Measurements from ENCODE around the gene RAC3.

Gene RAC3

DNA sequence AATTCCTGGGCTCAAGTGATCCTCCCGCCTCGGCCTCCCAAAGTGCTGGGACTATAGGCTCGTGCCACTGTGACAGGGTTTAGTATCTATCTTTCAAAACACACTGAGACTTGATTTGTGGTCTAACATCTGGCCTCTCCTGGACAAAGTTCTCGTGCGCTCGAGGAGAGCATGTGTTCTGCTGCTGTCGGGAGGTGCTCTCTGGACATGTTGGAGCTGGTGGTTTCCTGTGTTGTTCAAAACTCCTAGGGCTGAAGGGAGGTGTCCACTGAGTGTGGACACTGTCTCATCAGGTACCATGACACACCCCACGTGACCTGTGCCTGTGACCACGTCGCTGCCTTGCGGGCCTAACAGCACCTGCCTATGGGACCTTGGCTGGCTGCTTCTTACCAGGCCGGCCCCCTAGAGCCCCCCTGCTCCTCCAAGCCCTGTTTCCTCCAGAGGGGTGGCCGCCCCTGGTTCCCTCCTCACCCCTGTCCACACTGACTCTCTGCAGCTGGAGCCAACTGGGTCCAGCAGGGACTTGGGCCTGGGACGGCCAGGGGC is 14.5 kb downstream of the RAC3 start:
- no peak overlapping the region for H2AFZ ChIP-seq (ENCODE audit: low read length)
- H2AK5ac ChIP-seq (ENCODE audit: low read depth, low read length), result no peak overlapping the region
- H3K4me2 ChIP-seq (ENCODE audit: insufficient read depth, low read length, poor library complexity, severe bottlenecking), result no peak overlapping the region
- H3K9ac ChIP-seq (ENCODE audit: low read depth, low read length, poor library complexity), result no peak overlapping the region
- no peak overlapping the region for H2BK12ac ChIP-seq (ENCODE audit: low read length)
- H3K4me1 ChIP-seq (ENCODE audit: control insufficient read depth in 2 of 2, insufficient read depth in 1 of 2, low read depth in 1 of 2, low read length in 2 of 2), result peaks cover 3 to 4% of the 10 kb centered on the region in 2 donors
- H3K27ac ChIP-seq (replicated peaks; ENCODE audit: low read length), result no peak overlapping the region
- H3K9me3 ChIP-seq (replicated peaks in 1 of 2; ENCODE audit: control insufficient read depth in 2 of 2, insufficient read depth in 1 of 2, low read depth in 1 of 2, low read length in 2 of 2), result no peaks in the 10 kb centered on the region
- no peak overlapping the region for H2BK120ac ChIP-seq (ENCODE audit: low read depth, low read length)
- H3K23ac ChIP-seq (ENCODE audit: low read depth, low read length, poor library complexity), result peak overlapping the region; percentile 58
- H3K18ac ChIP-seq (ENCODE audit: low read length), result no peak overlapping the region
- H4K8ac ChIP-seq (ENCODE audit: low read depth, low read length), result no peak overlapping the region
- peaks cover 13% of the 10 kb centered on the region for H3K79me1 ChIP-seq (ENCODE audit: low read depth, low read length)
- WGBS, 2 donors (ENCODE audit: extremely low coverage in 2 of 2, insufficient read length in 2 of 2, insufficient replicate concordance in 1 of 2), result no CpG with 5 or more reads among the region's 14 CpGs
- no peak overlapping the region for H4K91ac ChIP-seq (ENCODE audit: low read depth, low read length, poor library complexity)
- no peaks in the 10 kb centered on the region for H3K27me3 ChIP-seq (ENCODE audit: control insufficient read depth in 3 of 3, insufficient read depth in 3 of 3, low read depth in 1 of 3, low read length in 3 of 3)
- H3K36me3 ChIP-seq (replicated peaks in 1 of 2; ENCODE audit: control insufficient read depth in 2 of 2, insufficient read depth in 2 of 2, low read length in 2 of 2), result peaks cover 26 to 31% of the 10 kb centered on the region in 2 donors
- DNase-seq (ENCODE audit: low spot score), result no peak
- no peak overlapping the region for H3K4ac ChIP-seq (ENCODE audit: low read length)
- H3K14ac ChIP-seq (ENCODE audit: low read length), result no peak overlapping the region
- no peak overlapping the region for H2BK5ac ChIP-seq (ENCODE audit: low read length)
- H2BK15ac ChIP-seq (ENCODE audit: low read length), result no peak overlapping the region
- peak overlapping the region in 1 of 2 donors; percentile 22 for H3K4me3 ChIP-seq (ENCODE audit: low read length in 2 of 2)

DNA sequence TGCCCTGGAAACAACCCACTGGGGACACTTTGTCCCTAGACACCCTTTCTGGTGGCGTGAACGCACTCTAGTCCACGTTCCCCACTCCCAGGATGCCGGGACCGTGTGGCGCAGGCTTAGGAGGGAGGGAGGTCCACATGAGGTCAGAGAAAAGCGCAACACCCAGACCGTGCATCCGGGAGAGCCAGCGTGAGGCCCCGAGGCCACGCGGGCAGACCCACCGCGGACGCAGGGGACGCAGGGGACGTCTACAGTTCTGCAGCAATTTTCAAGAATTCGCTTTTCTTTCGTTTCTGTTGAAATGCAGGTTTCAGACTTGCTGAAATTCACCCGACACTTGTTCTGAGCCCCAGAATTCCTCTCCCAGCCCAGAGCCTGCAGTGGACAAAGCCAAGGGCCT is 15.4 kb downstream of the RAC3 start:
- H3K79me1 ChIP-seq (ENCODE audit: low read depth, low read length), result peaks cover 13% of the 10 kb centered on the region
- H4K8ac ChIP-seq (ENCODE audit: low read depth, low read length), result no peak overlapping the region
- H2BK5ac ChIP-seq (ENCODE audit: low read length), result no peak overlapping the region
- H2AFZ ChIP-seq (ENCODE audit: low read length), result no peak overlapping the region
- H3K18ac ChIP-seq (ENCODE audit: low read length), result no peak overlapping the region
- WGBS, 2 donors (ENCODE audit: extremely low coverage in 2 of 2, insufficient read length in 2 of 2, insufficient replicate concordance in 1 of 2), result no CpG with 5 or more reads among the region's 21 CpGs
- H4K91ac ChIP-seq (ENCODE audit: low read depth, low read length, poor library complexity), result no peak overlapping the region
- H3K27ac ChIP-seq (replicated peaks; ENCODE audit: low read length), result no peak overlapping the region
- no peak overlapping the region for H3K4ac ChIP-seq (ENCODE audit: low read length)
- peaks cover 3 to 4% of the 10 kb centered on the region in 2 donors for H3K4me1 ChIP-seq (ENCODE audit: control insufficient read depth in 2 of 2, insufficient read depth in 1 of 2, low read depth in 1 of 2, low read length in 2 of 2)
- H3K4me2 ChIP-seq (ENCODE audit: insufficient read depth, low read length, poor library complexity, severe bottlenecking), result no peak overlapping the region
- no peak overlapping the region for H3K4me3 ChIP-seq (ENCODE audit: low read length in 2 of 2)
- no peaks in the 10 kb centered on the region for H3K9me3 ChIP-seq (replicated peaks in 1 of 2; ENCODE audit: control insufficient read depth in 2 of 2, insufficient read depth in 1 of 2, low read depth in 1 of 2, low read length in 2 of 2)
- H2BK15ac ChIP-seq (ENCODE audit: low read length), result no peak overlapping the region
- no peak overlapping the region for H3K14ac ChIP-seq (ENCODE audit: low read length)
- H2AK5ac ChIP-seq (ENCODE audit: low read depth, low read length), result no peak overlapping the region
- no peak overlapping the region for H2BK12ac ChIP-seq (ENCODE audit: low read length)
- H3K9ac ChIP-seq (ENCODE audit: low read depth, low read length, poor library complexity), result no peak overlapping the region
- H3K36me3 ChIP-seq (replicated peaks in 1 of 2; ENCODE audit: control insufficient read depth in 2 of 2, insufficient read depth in 2 of 2, low read length in 2 of 2), result peaks cover 26 to 31% of the 10 kb centered on the region in 2 donors
- DNase-seq (ENCODE audit: low spot score), result no peak
- no peak overlapping the region for H2BK120ac ChIP-seq (ENCODE audit: low read depth, low read length)
- H3K23ac ChIP-seq (ENCODE audit: low read depth, low read length, poor library complexity), result no peak overlapping the region
- no peaks in the 10 kb centered on the region for H3K27me3 ChIP-seq (ENCODE audit: control insufficient read depth in 3 of 3, insufficient read depth in 3 of 3, low read depth in 1 of 3, low read length in 3 of 3)

DNA sequence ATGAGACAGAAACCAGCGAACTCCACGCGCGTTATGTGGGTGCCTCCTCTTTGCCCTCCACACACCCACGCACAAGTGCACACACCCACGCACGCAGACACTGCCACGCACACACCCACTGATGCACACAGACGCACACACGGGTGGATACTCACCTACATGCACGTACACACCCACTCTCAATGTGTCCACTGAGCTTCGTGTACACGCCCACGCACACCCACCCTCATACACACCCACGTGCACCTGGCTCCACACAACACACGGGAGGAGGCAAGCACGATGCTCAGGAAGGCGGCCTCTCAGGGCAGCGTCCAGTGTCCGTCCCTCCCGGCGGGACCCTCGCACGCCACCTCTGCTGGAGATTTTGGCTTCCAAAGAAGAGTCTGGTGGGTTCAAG is 15.9 kb downstream of the RAC3 start:
- Histone ChIP-seq H2BK12ac (ENCODE audit: low read length) (no peak overlapping the region), H3K9me3 (replicated peaks in 1 of 2; ENCODE audit: control insufficient read depth in 2 of 2, insufficient read depth in 1 of 2, low read depth in 1 of 2, low read length in 2 of 2) (no peaks in the 10 kb centered on the region)

DNA sequence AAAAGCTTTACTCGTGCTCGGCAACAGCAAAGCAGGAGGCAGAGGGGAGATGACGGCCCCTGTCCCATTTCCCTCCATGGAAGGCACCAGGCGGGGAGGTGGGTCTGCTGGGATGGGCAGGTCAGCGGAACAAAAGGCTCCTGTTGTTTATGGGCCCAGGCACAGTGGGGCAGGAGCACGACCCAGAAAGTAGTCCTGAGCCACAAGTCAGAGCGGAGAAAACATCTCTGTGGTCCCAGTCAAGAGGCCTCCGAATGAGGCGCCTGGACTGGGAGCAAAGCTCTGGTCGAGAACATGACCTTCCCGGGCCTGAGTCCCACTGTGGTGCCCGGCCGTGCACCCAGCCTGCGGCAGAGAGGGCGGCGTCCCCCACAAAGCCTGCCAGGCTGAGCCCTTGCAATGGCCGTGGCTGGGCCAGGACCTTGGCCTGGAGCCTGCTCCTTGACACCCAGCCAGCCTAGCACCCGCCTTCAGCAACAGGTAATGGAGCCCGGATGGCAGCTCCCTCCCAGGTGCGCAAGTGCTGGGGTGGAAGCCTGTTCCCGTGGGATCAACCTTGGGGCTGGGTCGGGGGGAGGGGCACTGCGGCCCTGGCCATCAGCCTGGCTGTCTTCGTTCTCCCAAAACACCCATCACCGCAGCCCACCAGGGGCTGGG is 16.6 kb downstream of the RAC3 start:
- no peak overlapping the region for H4K8ac ChIP-seq (ENCODE audit: low read depth, low read length)
- H3K4me1 ChIP-seq (ENCODE audit: control insufficient read depth in 2 of 2, insufficient read depth in 1 of 2, low read depth in 1 of 2, low read length in 2 of 2), result peaks cover 7% of the 10 kb centered on the region in 2 donors
- no peak overlapping the region for H2AK5ac ChIP-seq (ENCODE audit: low read depth, low read length)
- no peaks in the 10 kb centered on the region for H3K27me3 ChIP-seq (ENCODE audit: control insufficient read depth in 3 of 3, insufficient read depth in 3 of 3, low read depth in 1 of 3, low read length in 3 of 3)
- H3K27ac ChIP-seq (replicated peaks; ENCODE audit: low read length), result no peak overlapping the region
- H3K9me3 ChIP-seq (replicated peaks in 1 of 2; ENCODE audit: control insufficient read depth in 2 of 2, insufficient read depth in 1 of 2, low read depth in 1 of 2, low read length in 2 of 2), result no peaks in the 10 kb centered on the region
- H3K9ac ChIP-seq (ENCODE audit: low read depth, low read length, poor library complexity), result no peak overlapping the region
- H3K4me3 ChIP-seq (ENCODE audit: low read length in 2 of 2), result no peak overlapping the region
- peaks cover 26 to 32% of the 10 kb centered on the region in 2 donors for H3K36me3 ChIP-seq (replicated peaks in 1 of 2; ENCODE audit: control insufficient read depth in 2 of 2, insufficient read depth in 2 of 2, low read length in 2 of 2)
- H3K4ac ChIP-seq (ENCODE audit: low read length), result no peak overlapping the region
- H2BK5ac ChIP-seq (ENCODE audit: low read length), result no peak overlapping the region
- H2BK15ac ChIP-seq (ENCODE audit: low read length), result no peak overlapping the region
- H2BK12ac ChIP-seq (ENCODE audit: low read length), result no peak overlapping the region
- no peak overlapping the region for H2AFZ ChIP-seq (ENCODE audit: low read length)
- H3K23ac ChIP-seq (ENCODE audit: low read depth, low read length, poor library complexity), result no peak overlapping the region
- H3K18ac ChIP-seq (ENCODE audit: low read length), result no peak overlapping the region
- H3K14ac ChIP-seq (ENCODE audit: low read length), result no peak overlapping the region
- DNase-seq (ENCODE audit: low spot score), result no peak
- no peak overlapping the region for H2BK120ac ChIP-seq (ENCODE audit: low read depth, low read length)
- peaks cover 19% of the 10 kb centered on the region for H3K79me1 ChIP-seq (ENCODE audit: low read depth, low read length)
- no peak overlapping the region for H4K91ac ChIP-seq (ENCODE audit: low read depth, low read length, poor library complexity)
- no peak overlapping the region for H3K4me2 ChIP-seq (ENCODE audit: insufficient read depth, low read length, poor library complexity, severe bottlenecking)
- no CpG with 5 or more reads among the region's 25 CpGs for WGBS, 2 donors (ENCODE audit: extremely low coverage in 2 of 2, insufficient read length in 2 of 2, insufficient replicate concordance in 1 of 2)

More for the DNA sequence above, 15.9 kb downstream of the RAC3 start:
- no CpG with 5 or more reads among the region's 24 CpGs for WGBS, 2 donors (ENCODE audit: extremely low coverage in 2 of 2, insufficient read length in 2 of 2, insufficient replicate concordance in 1 of 2)
- Histone ChIP-seq H3K4me1 (ENCODE audit: control insufficient read depth in 2 of 2, insufficient read depth in 1 of 2, low read depth in 1 of 2, low read length in 2 of 2) (peaks cover 3 to 4% of the 10 kb centered on the region in 2 donors), H3K18ac (ENCODE audit: low read length) (no peak overlapping the region), H2BK5ac (ENCODE audit: low read length) (no peak overlapping the region), H2AK5ac (ENCODE audit: low read depth, low read length) (no peak overlapping the region), H3K79me1 (ENCODE audit: low read depth, low read length) (peaks cover 15% of the 10 kb centered on the region), H4K8ac (ENCODE audit: low read depth, low read length) (no peak overlapping the region), H2AFZ (ENCODE audit: low read length) (no peak overlapping the region), H3K23ac (ENCODE audit: low read depth, low read length, poor library complexity) (peak overlapping the region; percentile 50), H3K9ac (ENCODE audit: low read depth, low read length, poor library complexity) (no peak overlapping the region), H3K36me3 (replicated peaks in 1 of 2; ENCODE audit: control insufficient read depth in 2 of 2, insufficient read depth in 2 of 2, low read length in 2 of 2) (peaks cover 26 to 31% of the 10 kb centered on the region in 2 donors), H3K27me3 (ENCODE audit: control insufficient read depth in 3 of 3, insufficient read depth in 3 of 3, low read depth in 1 of 3, low read length in 3 of 3) (no peaks in the 10 kb centered on the region), H3K14ac (ENCODE audit: low read length) (no peak overlapping the region), H3K27ac (replicated peaks; ENCODE audit: low read length) (no peak overlapping the region), H3K4me2 (ENCODE audit: insufficient read depth, low read length, poor library complexity, severe bottlenecking) (no peak overlapping the region), H2BK120ac (ENCODE audit: low read depth, low read length) (no peak overlapping the region), H3K4me3 (ENCODE audit: low read length in 2 of 2) (peak overlapping the region in 1 of 2 donors; percentile 63), H4K91ac (ENCODE audit: low read depth, low read length, poor library complexity) (no peak overlapping the region), H3K4ac (ENCODE audit: low read length) (no peak overlapping the region), H2BK15ac (ENCODE audit: low read length) (no peak overlapping the region)
- no peak for DNase-seq (ENCODE audit: low spot score)
